ENCODE measurements around the gene ETV4. TPM values are rescaled to one million over a fixed set of nuclear protein-coding genes. Genes with fewer than 3 reads are reported as not detected.

Gene ETV4
- total and polyA plus RNA-seq, 2 experiments from 2014 or later: 10.7 to 14.8 TPM

- DNase-seq (ENCODE audit: low spot score): no peak
- H4K20me1 ChIP-seq (ENCODE audit: insufficient read depth, poor library complexity, severe bottlenecking): peaks cover under 1% of the 10 kb centered on the region
- no peak overlapping the region for H3K4me3 ChIP-seq
- no peaks in the 10 kb centered on the region for H3K36me3 ChIP-seq (replicated peaks; ENCODE audit: insufficient read depth, low read depth)
- TF ChIP-seq EZH2 (IDR thresholded peaks at IDR 0.05; ENCODE audit: borderline replicate concordance) (no peak), EZH2phosphoT487 (IDR thresholded peaks at IDR 0.05; ENCODE audit: low read depth, severe bottlenecking, unreplicated experiment) (no peak), CTCF (IDR thresholded peaks at IDR 0.05; ENCODE audit: poor library complexity) (no peak)
- H3K4me2 ChIP-seq: no peak overlapping the region
- 52% methylated on average over 3 of the region's 3 CpGs for WGBS (ENCODE audit: low lambda C conversion rate, missing lambda C conversion rate)
- H3K9me2 ChIP-seq (replicated peaks; ENCODE audit: insufficient read depth): no peaks in the 10 kb centered on the region
- H3K27me3 ChIP-seq: no peaks in the 10 kb centered on the region
- H3K79me2 ChIP-seq: peaks cover 10% of the 10 kb centered on the region
- H2AFZ ChIP-seq: no peak overlapping the region
- no peaks in the 10 kb centered on the region for H3K9me3 ChIP-seq (ENCODE audit: low read depth)
- peaks cover 8% of the 10 kb centered on the region for H3K4me1 ChIP-seq (ENCODE audit: insufficient read depth)
- no peak overlapping the region for H3K27ac ChIP-seq
Measured at GRCh38 chr17:43479948-43480347, 66.2 kb downstream of the ETV4 start.

Other genes starting within 250 kb of the ETV4 start
- gene ARL4D, start 147.3 kb downstream of the ETV4 start, total RNA-seq: 35.3 and 35.8 TPM in 2 replicates
- gene ARL4D, start 147.3 kb downstream of the ETV4 start, polyA plus RNA-seq: 93.2 and 99.9 TPM in 2 replicates
- gene DHX8, start 62.4 kb downstream of the ETV4 start, total RNA-seq: 31.2 and 35.0 TPM in 2 replicates
- 25.2 and 26.6 TPM in 2 replicates for gene DHX8, start 62.4 kb downstream of the ETV4 start, polyA plus RNA-seq
- 0.64 and 0.90 TPM in 2 replicates for gene MEOX1, start 115.6 kb upstream of the ETV4 start, total RNA-seq
- 0.32 and 0.33 TPM in 2 replicates for gene MEOX1, start 115.6 kb upstream of the ETV4 start, polyA plus RNA-seq
- not detected in 2 replicates for gene SOST, start 212.5 kb upstream of the ETV4 start, total RNA-seq
- gene SOST, start 212.5 kb upstream of the ETV4 start, polyA plus RNA-seq: not detected in 2 replicates
- gene DUSP3, start 232.6 kb upstream of the ETV4 start, total RNA-seq: 76.8 and 79.3 TPM in 2 replicates
- gene DUSP3, start 232.6 kb upstream of the ETV4 start, polyA plus RNA-seq: 65.5 and 73.8 TPM in 2 replicates
- gene CFAP97D1, start 234.1 kb upstream of the ETV4 start, total RNA-seq: 0.10 TPM in 1 of 2 replicates, not detected in the other
- gene CFAP97D1, start 234.1 kb upstream of the ETV4 start, polyA plus RNA-seq: not detected in 2 replicates